GM12878 (cell line): ENCODE results near the gene FBXO33. TPM values are rescaled to one million over a fixed set of nuclear protein-coding genes. Genes with fewer than 3 reads are reported as not detected.

ENCODE experiments used
- ATAC-seq: fragments of 200-7000 bp; cut with Tn5 transposase; 3 replicates; pipeline ENCODE4 v1.9.1; 2020; ENCODE audit warnings: mild to moderate bottlenecking, moderate library complexity
- BruUV-seq: library from RNA; stranded (reverse); fragments of 400-500 nt; replicated peaks from 2 replicates; lab custom pipeline; 2021; lab: Mats Ljungman, UMichigan
- CTCF ChIA-PET: fragments of 300-600 bp; sonication (Branson Sonifier 250); formaldehyde crosslinking; extraction: SDS; loops from one replicate; lab custom pipeline; 2021; ENCODE audit warnings: inconsistent platforms; lab: Yijun Ruan, JAX
- POLR2A ChIA-PET: fragments of 350-600 bp; formaldehyde crosslinking; extraction: SDS; loops from one replicate; lab custom pipeline; 2021; ENCODE audit warnings: inconsistent platforms; lab: Charles Lee
- RAD21 ChIA-PET: fragments of 300-600 bp; sonication (Branson Sonifier 250); formaldehyde crosslinking; loops from one replicate; lab custom pipeline; 2023; ENCODE audit warnings: antibody characterized with exemption; ENCODE audit not compliant: unreplicated experiment; lab: Charles Lee
- SMC1A ChIA-PET: fragments of 300-600 bp; sonication (Branson Sonifier 250); formaldehyde crosslinking; loops from one replicate; lab custom pipeline; 2023; ENCODE audit not compliant: unreplicated experiment, uncharacterized antibody; lab: Charles Lee
- DNase-seq: peaks from one replicate; pipeline ENCODE4 v3.0.0-alpha.2; 2011; ENCODE audit warnings: low read depth, low spot score
- FAIRE-seq: peaks from 3 replicates; lab custom pipeline; 2011; peaks lifted over from hg19 to GRCh38; lab: Jason Lieb, UNC
- H2AFZ ChIP-seq: 2 replicates; pipeline ENCODE4 v1.6.0; 2011; ENCODE audit warnings: low read depth, low read length, control low read depth; ENCODE audit not compliant: control insufficient read depth
- H3K27ac ChIP-seq: 2 replicates; pipeline ENCODE4 v1.5.1; 2011; ENCODE audit warnings: control low read depth; ENCODE audit not compliant: control insufficient read depth, insufficient read depth
- H3K27me3 ChIP-seq, 2 experiments: replicated peaks in 1 of 2; 2 replicates each; pipeline versions ENCODE4 v1.6.0 to v1.6.1; 2011; ENCODE audit warnings: low read length in 1 of 2; ENCODE audit not compliant: control insufficient read depth in 2 of 2, insufficient read depth in 2 of 2
- H3K36me3 ChIP-seq, 2 experiments: 2 replicates each; pipeline ENCODE4 v1.5.1; 2011; ENCODE audit warnings: low read length in 1 of 2; ENCODE audit not compliant: control insufficient read depth in 2 of 2, insufficient read depth in 2 of 2
- H3K4me1 ChIP-seq: 2 replicates; pipeline ENCODE4 v1.6.1; 2011; ENCODE audit warnings: mild to moderate bottlenecking, low read length, moderate library complexity, mixed read lengths; ENCODE audit not compliant: control insufficient read depth, insufficient read depth
- H3K4me2 ChIP-seq: 2 replicates; pipeline ENCODE4 v1.6.0; 2011; ENCODE audit warnings: control low read depth; ENCODE audit not compliant: control insufficient read depth, insufficient read depth
- H3K4me3 ChIP-seq: fragments of 200-600 bp; sonication (generic); 2 replicates; pipeline ENCODE4 v1.5.1; 2016
- H3K79me2 ChIP-seq: 2 replicates; pipeline ENCODE4 v1.6.0; 2011; ENCODE audit warnings: low read length; ENCODE audit not compliant: control insufficient read depth, insufficient read depth
- H3K9ac ChIP-seq: 2 replicates; pipeline ENCODE4 v1.8.0; 2011; ENCODE audit warnings: low read length, control low read depth, mixed read lengths; ENCODE audit not compliant: control insufficient read depth, insufficient read depth
- H3K9me3 ChIP-seq: replicated peaks from 3 replicates; pipeline ENCODE4 v1.5.1; 2011; ENCODE audit warnings: mild to moderate bottlenecking, low read length; ENCODE audit not compliant: control insufficient read depth, insufficient read depth
- H4K20me1 ChIP-seq: 2 replicates; pipeline ENCODE4 v1.6.0; 2011; ENCODE audit not compliant: control insufficient read depth, insufficient read depth
- BHLHE40 ChIP-seq, 2 experiments: fragments of 450-650 bp in 1 of 2; IDR thresholded peaks; 2 replicates each; pipeline ENCODE4 v1.6.1; 2011 to 2017; ENCODE audit warnings: low read depth in 2 of 2, borderline replicate concordance in 1 of 2, improper control_type of control experiment in 1 of 2, low read length in 1 of 2, mild to moderate bottlenecking in 1 of 2
- CEBPB ChIP-seq, 2 experiments: fragments of 150-350 bp in 1 of 2; IDR thresholded peaks; 2 replicates each; pipeline ENCODE4 v1.6.1; 2012 to 2014; ENCODE audit warnings: low read depth in 2 of 2, low read length in 2 of 2, borderline replicate concordance in 1 of 2, inconsistent platforms in 1 of 2
- CUX1 ChIP-seq: IDR thresholded peaks from 2 replicates; pipeline ENCODE4 v1.6.1; 2012; ENCODE audit warnings: improper control_type of control experiment, low read depth, low read length; ENCODE audit not compliant: insufficient replicate concordance
- IKZF1 ChIP-seq: fragments of 450-650 bp; conservative IDR thresholded peaks from 2 replicates; pipeline ENCODE4 v1.6.1; 2017; ENCODE audit warnings: antibody characterized with exemption, mild to moderate bottlenecking
- MYC ChIP-seq: IDR thresholded peaks from 2 replicates; pipeline ENCODE4 v1.6.1; 2011; ENCODE audit warnings: mild to moderate bottlenecking, low read length, moderate library complexity, inconsistent platforms; ENCODE audit not compliant: insufficient read depth, insufficient replicate concordance, insufficient read length, severe bottlenecking
- NR2C1 ChIP-seq: fragments of 450-650 bp; IDR thresholded peaks from 2 replicates; pipeline ENCODE4 v1.6.1; 2017; ENCODE audit warnings: antibody characterized with exemption, mild to moderate bottlenecking, moderate library complexity
- POLR2A ChIP-seq: IDR thresholded peaks from 2 replicates; pipeline ENCODE4 v1.6.1; 2011; ENCODE audit warnings: low read depth, mild to moderate bottlenecking, low read length
- ZNF274 ChIP-seq: IDR thresholded peaks from one replicate; pipeline ENCODE4 v1.8.0; 2011; ENCODE audit not compliant: insufficient read length, insufficient read depth
- ZNF384 ChIP-seq: IDR thresholded peaks from 2 replicates; pipeline ENCODE4 v1.6.1; 2012; ENCODE audit warnings: low read depth, mild to moderate bottlenecking, low read length, improper control_type of control experiment, borderline replicate concordance
- ZSCAN29 ChIP-seq: fragments of 450-650 bp; IDR thresholded peaks from 2 replicates; pipeline ENCODE4 v1.6.1; 2017; ENCODE audit warnings: mild to moderate bottlenecking, moderate library complexity
- WGBS: methylation state at CpG from one replicate; pipeline ENCODE4 v1.1.6; 2016; ENCODE audit warnings: low lambda C conversion rate; ENCODE audit not compliant: insufficient replicate concordance, insufficient coverage; ENCODE audit errors: missing lambda C conversion rate; 5-methylcytosine and 5-hydroxymethylcytosine counted together
- in situ Hi-C: fragments of 300-500 bp; cut with MboI; formaldehyde crosslinking; loops from 9 replicates; pipeline ENCODE4 v1.14.3; 2018; ENCODE audit warnings: mixed read lengths
- intact Hi-C: fragments of 100-400 bp; cut with micrococcal nuclease; formaldehyde crosslinking; loops from one replicate; pipeline ENCODE4 v1.14.2; 2022; ENCODE audit not compliant: unreplicated experiment
- polyA plus RNA-seq, 11 experiments: library from polyadenylated mRNA; depleted of rRNA in 4 of 11; unstranded in 6 of 11; stranded (reverse) in 5 of 11; fragments of >200 nt; fragmentation: Nextera tagmentation in 4 of 11; fragmentation: Illumina TruSeq in 1 of 11; extraction: Ambion mirVana in 4 of 11; extraction: Trizol in 1 of 11; gene quantifications; 1 replicate in 1 of 11; 2 replicates in 10 of 11; pipeline versions ENCODE4 v1.2.1 to v1.2.3, GENCODE V29; 2011 to 2016; ENCODE audit warnings: inconsistent platforms in 2 of 11, missing spikeins in 2 of 11, low read depth in 1 of 11
- total RNA-seq, 4 experiments: library from RNA; depleted of rRNA in 3 of 4; stranded (reverse); fragments of >200 nt in 3 of 4; fragmentation: Illumina TruSeq in 1 of 4; extraction: Trizol in 1 of 4; gene quantifications; 2 replicates each; pipeline versions ENCODE4 v1.2.1 to v1.2.3, GENCODE V29; 2013 to 2021
- TF ChIP-seq, protein P1 (sequence below): IDR thresholded peaks from 2 replicates; pipeline ENCODE4 v1.6.1; 2011; ENCODE audit warnings: borderline replicate concordance, low read depth, mild to moderate bottlenecking, moderate library complexity, mixed read lengths, low read length; ENCODE audit not compliant: insufficient read depth; ENCODE audit errors: extremely low read length

FBXO33 gene
- total and polyA plus RNA-seq, 10 of the 15 experiments (the other 5 are each of a cell fraction or from before 2014, with no cell fraction given): 4.7 to 56.9 (median 19.6) TPM

GRCh38 chr14:39395555-39396254 lies 36.5 kb downstream of the FBXO33 start:
- H3K36me3 ChIP-seq: peaks cover 0 to 7% of the 10 kb centered on the region in 2 experiments
- H3K4me2 ChIP-seq: no peak overlapping the region
- CTCF ChIA-PET: no interaction called here
- no peaks in the 10 kb centered on the region for H3K79me2 ChIP-seq
- WGBS: 94% methylated on average over 2 of the region's 4 CpGs
- no peak overlapping the region for H2AFZ ChIP-seq
- TF ChIP-seq, protein P1, sequence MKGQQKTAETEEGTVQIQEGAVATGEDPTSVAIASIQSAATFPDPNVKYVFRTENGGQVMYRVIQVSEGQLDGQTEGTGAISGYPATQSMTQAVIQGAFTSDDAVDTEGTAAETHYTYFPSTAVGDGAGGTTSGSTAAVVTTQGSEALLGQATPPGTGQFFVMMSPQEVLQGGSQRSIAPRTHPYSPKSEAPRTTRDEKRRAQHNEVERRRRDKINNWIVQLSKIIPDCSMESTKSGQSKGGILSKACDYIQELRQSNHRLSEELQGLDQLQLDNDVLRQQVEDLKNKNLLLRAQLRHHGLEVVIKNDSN: no peak
- no peak for TF ChIP-seq ZNF384
- no peak for TF ChIP-seq CEBPB (IDR thresholded peaks at IDR 0.05; ENCODE audit: borderline replicate concordance in 1 of 2, low read depth in 2 of 2, low read length in 2 of 2)
- TF ChIP-seq MYC: no peak
- no peak for TF ChIP-seq POLR2A
- no peak for TF ChIP-seq BHLHE40 (IDR thresholded peaks at IDR 0.05; ENCODE audit: borderline replicate concordance in 1 of 2, low read depth in 2 of 2, low read length in 1 of 2)
- no peak for TF ChIP-seq ZSCAN29
- TF ChIP-seq ZNF274: no peak
- no peak for TF ChIP-seq NR2C1
- no peak for TF ChIP-seq IKZF1
- no peak for TF ChIP-seq CUX1
- no peak overlapping the region for H3K9ac ChIP-seq
- ATAC-seq (no peak), DNase-seq (no peak), FAIRE-seq (no peak)
- RAD21 ChIA-PET: interaction anchor here (1.2 kb wide), 1 partner anchor 164 kb away, joined by 4 read pairs; no protein-coding TSS in a partner anchor
- H3K4me1 ChIP-seq: no peaks in the 10 kb centered on the region
- no peaks in the 10 kb centered on the region for H3K9me3 ChIP-seq
- no peaks in the 10 kb centered on the region for H4K20me1 ChIP-seq
- SMC1A ChIA-PET: interaction anchor here (1.3 kb wide), 1 partner anchor 26 kb away, joined by 4 read pairs; no protein-coding TSS in a partner anchor
- no TSS peak for BruUV-seq
- H3K27me3 ChIP-seq: no peaks in the 10 kb centered on the region
- in situ Hi-C loops: no loop called here
- no peak overlapping the region for H3K27ac ChIP-seq
- no peak overlapping the region for H3K4me3 ChIP-seq
- intact Hi-C loops: no loop called here
- POLR2A ChIA-PET: no interaction called here
